HG03039 (cell line): ENCODE measurements around the gene TESMIN.

Experiments used
- ATAC-seq: cut with Tn5 transposase; IDR thresholded peaks from one replicate; pipeline ENCODE4 v1.9.1; 2021; ENCODE audit warnings: mild to moderate bottlenecking, moderate library complexity; ENCODE audit not compliant: unreplicated experiment

TESMIN gene

GRCh38 chr11:68663482-68664010, 87.8 kb downstream of the TESMIN start:
- ATAC-seq: no peak

- no peak for ATAC-seq
These were observed 89.4 kb downstream of the TESMIN start for GRCh38 chr11:68661697-68662603.

- ATAC-seq: no peak
These were observed 90.3 kb downstream of the TESMIN start for GRCh38 chr11:68661014-68661413.

GRCh38 chr11:68660066-68660810, 91.1 kb downstream of the TESMIN start:
- ATAC-seq: no peak

GRCh38 chr11:68659158-68659921, 92.0 kb downstream of the TESMIN start:
- ATAC-seq: no peak

GRCh38 chr11:68658661-68659060, 92.7 kb downstream of the TESMIN start:
- no peak for ATAC-seq

- ATAC-seq: no peak
These were observed 93.2 kb downstream of the TESMIN start for GRCh38 chr11:68658097-68658496.
